Sigmoid colon (tissue), 7 donors: ENCODE results near the gene OR52M1. TPM values are rescaled to one million over a fixed set of nuclear protein-coding genes. Genes with fewer than 3 reads are reported as not detected.

Experiments used
- DNase-seq: peaks from one replicate; pipeline ENCODE4 v3.0.0-alpha.2; 2019
- H3K27ac ChIP-seq, 4 donors: fragments of 200-600 bp; sonication (generic); one replicate each; pipeline ENCODE4 v1.5.1; 2016 to 2019; ENCODE audit warnings: mild to moderate bottlenecking in 1 of 4
- H3K27me3 ChIP-seq, 3 donors: fragments of 200-600 bp; sonication (generic); one replicate each; pipeline ENCODE4 v1.5.1; 2019; ENCODE audit warnings: mild to moderate bottlenecking in 1 of 3
- H3K36me3 ChIP-seq, 4 donors: fragments of 200-600 bp; sonication (generic); one replicate each; pipeline ENCODE4 v1.5.1; 2016 to 2019
- H3K4me1 ChIP-seq, 4 donors: fragments of 200-600 bp; sonication (generic); one replicate each; pipeline ENCODE4 v1.5.1; 2017 to 2019
- H3K4me3 ChIP-seq, 4 donors: fragments of 200-600 bp; sonication (generic); one replicate each; pipeline ENCODE4 v1.5.1; 2017 to 2019; ENCODE audit warnings: mild to moderate bottlenecking in 2 of 4, moderate library complexity in 1 of 4
- H3K9me3 ChIP-seq, 4 donors: fragments of 200-600 bp in 3 of 4; sonication (generic) in 3 of 4; one replicate each; pipeline versions ENCODE4 v1.5.1 to v1.6.1; 2013 to 2019
- CTCF ChIP-seq, 4 experiments: fragments of 450-650 bp in 3 of 4; fragments of 200-600 bp in 1 of 4; IDR thresholded peaks; one replicate each; pipeline ENCODE4 v1.5.1; 2016 to 2019; ENCODE audit warnings: antibody characterized with exemption in 4 of 4, mild to moderate bottlenecking in 3 of 4, moderate library complexity in 2 of 4
- EP300 ChIP-seq, 4 donors: sonication (generic); formaldehyde crosslinking; IDR thresholded peaks; one replicate each; pipeline ENCODE4 v1.6.1; 2017; ENCODE audit warnings: antibody characterized with exemption in 4 of 4
- POLR2A ChIP-seq, 2 donors: fragments of 450-650 bp; IDR thresholded peaks; one replicate each; pipeline ENCODE4 v1.6.1; 2016; ENCODE audit warnings: antibody characterized with exemption in 2 of 2, mild to moderate bottlenecking in 2 of 2, moderate library complexity in 2 of 2
- POLR2AphosphoS5 ChIP-seq, 4 donors: sonication (generic); formaldehyde crosslinking; IDR thresholded peaks; one replicate each; pipeline ENCODE4 v1.6.1; 2017; ENCODE audit warnings: antibody characterized with exemption in 4 of 4
- WGBS, 2 donors: extraction: QIAGEN DNeasy Blood & Tissue Kit; methylation state at CpG; one replicate each; pipeline ENCODE4 v1.1.7; 2013; 5-methylcytosine and 5-hydroxymethylcytosine counted together
- intact Hi-C: fragments of 100-400 bp; cut with DNase I; formaldehyde crosslinking; loops from one replicate; pipeline ENCODE4 v1.15.1; 2023
- polyA plus RNA-seq, 3 donors: library from polyadenylated mRNA; stranded (reverse); fragments of 200-250 nt; gene quantifications; one replicate each; pipeline ENCODE4 v1.2.3, GENCODE V29; 2013
- total RNA-seq, 4 donors: library from RNA; depleted of rRNA; stranded (reverse); fragments of >200 nt; gene quantifications; one replicate each; pipeline ENCODE4 v1.1.0, GENCODE V29; 2016
- donor health status: healthy with polysubstance abuse.
- donor health status: Bipolar disorder and iron deficiency.
- donor health status: healthy.

Gene OR52M1
- total and polyA plus RNA-seq, 7 donors: not detected

GRCh38 chr11:4589017-4589416, 44.0 kb downstream of the OR52M1 start:
- DNase-seq: no peak
- no peak overlapping the region for H3K4me3 ChIP-seq
- no peak overlapping the region for H3K27ac ChIP-seq
- intact Hi-C loops: no loop called here
- no peaks in the 10 kb centered on the region for H3K9me3 ChIP-seq
- H3K4me1 ChIP-seq: no peaks in the 10 kb centered on the region
- no peaks in the 10 kb centered on the region for H3K27me3 ChIP-seq
- TF ChIP-seq POLR2AphosphoS5 (IDR thresholded peaks at IDR 0.05) (no peak), POLR2A (IDR thresholded peaks at IDR 0.05) (no peak), CTCF (IDR thresholded peaks at IDR 0.05) (no peak), EP300 (IDR thresholded peaks at IDR 0.05) (no peak)
- WGBS, 2 donors: 45 to 63% methylated on average over 3 of the region's 3 CpGs
- no peaks in the 10 kb centered on the region for H3K36me3 ChIP-seq

DNA sequence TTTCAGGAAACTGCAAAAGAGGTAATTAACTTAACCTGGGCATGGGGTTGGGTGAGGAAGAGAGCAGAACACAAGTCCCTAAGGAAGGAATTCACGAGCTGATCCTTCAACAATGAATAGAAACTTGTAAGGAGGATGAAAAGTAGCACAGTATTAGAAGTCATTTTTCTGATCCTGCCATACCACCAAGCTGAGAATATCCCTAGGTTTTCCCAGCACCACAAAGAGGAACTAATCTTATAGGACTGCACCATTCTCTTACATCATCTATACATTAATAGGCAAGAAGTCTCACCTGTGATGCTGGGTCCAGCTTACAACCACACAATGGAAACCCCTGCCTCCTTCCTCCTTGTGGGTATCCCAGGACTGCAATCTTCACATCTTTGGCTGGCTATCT, 48.7 kb downstream of the OR52M1 start, which contains the start of gene OR52I1:
OR52I1 (plus strand) TSS at position 301 of the 400 bp plus-strand sequence; CDS start at position 301, 0 bp downstream.
- no peak for DNase-seq
- no peak within 1 kb of the TSS for H3K27ac ChIP-seq
- peaks cover 0 to 27% (median 3%) of the 10 kb centered on the region in 4 donors for H3K36me3 ChIP-seq
- intact Hi-C loops: no loop called here
- H3K9me3 ChIP-seq: no peaks in the 10 kb centered on the region
- 83 to 92% methylated on average over 1 of the region's 1 CpG for WGBS, 2 donors
- no peaks in the 10 kb centered on the region for H3K27me3 ChIP-seq
- no peaks in the 10 kb centered on the region for H3K4me1 ChIP-seq
- TF ChIP-seq CTCF (IDR thresholded peaks at IDR 0.05) (no peak), POLR2A (IDR thresholded peaks at IDR 0.05) (no peak)
- no peak within 1 kb of the TSS for H3K4me3 ChIP-seq

Other genes starting within 250 kb of the OR52M1 start
- not detected for gene OR52B4, start 176.8 kb upstream of the OR52M1 start, total RNA-seq
- gene OR52B4, start 176.8 kb upstream of the OR52M1 start, polyA plus RNA-seq: not detected
- gene TRIM21, start 151.5 kb upstream of the OR52M1 start, total RNA-seq: 10 to 100 TPM; 15.0 to 21.4 (median 16.2) TPM
- gene TRIM21, start 151.5 kb upstream of the OR52M1 start, polyA plus RNA-seq: 10 to 100 TPM; 16.2 to 32.1 (median 29.1) TPM
- gene OR52K2, start 95.9 kb upstream of the OR52M1 start, total RNA-seq: under 1 TPM in 1 of 4 donors, not detected in 3; 0.41 TPM
- gene OR52K2, start 95.9 kb upstream of the OR52M1 start, polyA plus RNA-seq: not detected
- under 1 TPM in 1 of 4 donors, not detected in 3; 0.14 TPM for gene OR52K1, start 62.5 kb upstream of the OR52M1 start, total RNA-seq
- gene OR52K1, start 62.5 kb upstream of the OR52M1 start, polyA plus RNA-seq: not detected
- gene OR52I2, start 36.6 kb downstream of the OR52M1 start, total RNA-seq: not detected
- not detected for gene OR52I2, start 36.6 kb downstream of the OR52M1 start, polyA plus RNA-seq
- not detected for gene OR52I1, start 48.8 kb downstream of the OR52M1 start, total RNA-seq
- gene OR52I1, start 48.8 kb downstream of the OR52M1 start, polyA plus RNA-seq: not detected
- gene TRIM68, start 63.0 kb downstream of the OR52M1 start, total RNA-seq: 10 to 100 TPM in 3 of 4 donors, 1 to 10 TPM in 1; 8.9 to 15.0 (median 11.7) TPM
- 10 to 100 TPM in 2 of 3 donors, 1 to 10 TPM in 1; 6.0 to 12.9 (median 11.6) TPM for gene TRIM68, start 63.0 kb downstream of the OR52M1 start, polyA plus RNA-seq
- gene OR51D1, start 92.3 kb downstream of the OR52M1 start, total RNA-seq: not detected
- not detected for gene OR51D1, start 92.3 kb downstream of the OR52M1 start, polyA plus RNA-seq
- gene OR51E1, start 98.8 kb downstream of the OR52M1 start, total RNA-seq: 1 to 10 TPM in 3 of 4 donors, under 1 TPM in 1; 0.33 to 2.2 (median 1.6) TPM
- under 1 TPM in 2 of 3 donors, not detected in 1; 0.23 to 0.50 TPM for gene OR51E1, start 98.8 kb downstream of the OR52M1 start, polyA plus RNA-seq
- 10 to 100 TPM in 2 of 4 donors, 1 to 10 TPM in 2; 1.3 to 24.8 (median 7.1) TPM for gene OR51E2, start 152.7 kb downstream of the OR52M1 start, total RNA-seq
- gene OR51E2, start 152.7 kb downstream of the OR52M1 start, polyA plus RNA-seq: under 1 TPM in 1 of 3 donors, not detected in 2; 0.63 TPM
- gene MMP26, start 159.6 kb downstream of the OR52M1 start, total RNA-seq: not detected
- not detected for gene MMP26, start 159.6 kb downstream of the OR52M1 start, polyA plus RNA-seq
- not detected for gene OR51F1, start 224.7 kb downstream of the OR52M1 start, total RNA-seq
- gene OR51F1, start 224.7 kb downstream of the OR52M1 start, polyA plus RNA-seq: not detected